HG02623 (cell line): Measurements from ENCODE around the gene PTPN5.

Experiments
- ATAC-seq: cut with Tn5 transposase; IDR thresholded peaks from one replicate; pipeline ENCODE4 v1.9.1; 2021; ENCODE audit warnings: moderate library complexity; ENCODE audit not compliant: unreplicated experiment

The PTPN5 gene

GRCh38 chr11:18773681-18774080 lies 17.9 kb downstream of the PTPN5 start:
- ATAC-seq = no peak

- no peak for ATAC-seq
These were observed 18.5 kb downstream of the PTPN5 start for GRCh38 chr11:18773104-18773503.

GRCh38 chr11:18772211-18772610 lies 19.4 kb downstream of the PTPN5 start:
- ATAC-seq = no peak

DNA sequence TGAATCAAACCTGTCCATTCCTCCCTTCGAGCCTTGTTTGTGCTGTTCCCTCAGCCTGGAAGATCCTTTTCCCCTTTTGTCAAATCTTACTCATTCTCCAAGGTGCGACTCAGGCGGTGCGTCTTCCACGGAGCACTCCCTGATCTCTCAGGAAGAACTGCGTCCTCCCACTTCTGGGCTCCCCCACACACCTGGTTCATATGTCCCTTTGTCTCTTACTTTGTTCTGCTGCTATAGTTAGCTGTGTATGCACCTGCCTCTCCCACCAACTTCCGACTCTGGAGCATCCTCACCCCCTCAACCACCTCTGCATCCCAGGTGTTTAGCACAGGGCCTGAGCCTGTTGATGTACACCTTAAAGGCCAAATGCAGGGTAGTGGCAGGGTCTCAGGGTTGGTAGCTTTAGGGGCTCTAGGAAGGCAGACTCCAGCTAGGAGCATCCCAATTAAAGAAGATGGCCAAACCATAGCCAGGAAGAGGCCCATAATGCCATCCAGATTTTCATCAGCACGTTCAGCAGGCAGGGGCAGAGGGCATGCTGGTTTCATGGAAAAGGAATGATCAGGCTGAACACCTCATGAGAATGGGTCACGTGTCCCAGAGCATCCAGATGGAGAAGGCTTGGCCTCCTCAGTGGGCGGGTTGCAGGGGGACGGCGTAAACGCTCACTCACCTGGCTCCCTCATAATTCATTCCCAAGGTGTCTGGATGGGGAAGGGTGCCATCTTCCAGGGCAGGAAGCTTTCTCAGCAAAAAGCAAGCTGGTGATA lies 20.1 kb downstream of the PTPN5 start:
- no peak for ATAC-seq

DNA sequence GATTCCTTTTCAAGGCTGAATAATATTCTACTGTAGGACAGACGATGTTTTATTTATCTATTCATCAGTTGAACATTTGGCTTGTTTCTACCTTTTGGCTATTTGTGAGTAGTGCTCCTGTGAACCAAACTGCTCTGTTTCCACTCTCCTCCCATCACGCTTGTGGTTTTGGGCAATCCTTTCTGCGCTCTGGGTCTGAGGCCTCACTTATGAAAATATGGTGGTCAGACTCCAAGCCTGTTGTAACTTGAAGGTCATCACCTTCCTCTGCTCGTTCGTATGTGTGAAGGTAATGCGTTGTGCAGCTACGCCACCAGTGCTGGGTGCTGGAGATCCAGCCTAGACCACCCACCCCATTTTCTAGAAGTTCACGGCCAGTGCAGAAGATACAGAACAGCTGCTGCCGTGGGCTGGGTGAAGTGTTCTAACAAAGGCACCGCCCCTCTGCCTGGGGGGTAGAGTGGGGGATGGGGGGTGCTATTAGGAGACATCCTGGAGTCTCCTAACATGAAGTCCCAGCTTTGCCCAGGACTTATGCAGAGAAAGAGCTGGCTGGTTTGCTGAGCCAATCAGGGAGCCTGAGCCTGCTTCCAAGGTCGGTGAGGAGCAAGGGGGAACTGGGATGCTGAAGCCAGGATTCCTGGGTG lies 21.0 kb downstream of the PTPN5 start:
- no peak for ATAC-seq

DNA sequence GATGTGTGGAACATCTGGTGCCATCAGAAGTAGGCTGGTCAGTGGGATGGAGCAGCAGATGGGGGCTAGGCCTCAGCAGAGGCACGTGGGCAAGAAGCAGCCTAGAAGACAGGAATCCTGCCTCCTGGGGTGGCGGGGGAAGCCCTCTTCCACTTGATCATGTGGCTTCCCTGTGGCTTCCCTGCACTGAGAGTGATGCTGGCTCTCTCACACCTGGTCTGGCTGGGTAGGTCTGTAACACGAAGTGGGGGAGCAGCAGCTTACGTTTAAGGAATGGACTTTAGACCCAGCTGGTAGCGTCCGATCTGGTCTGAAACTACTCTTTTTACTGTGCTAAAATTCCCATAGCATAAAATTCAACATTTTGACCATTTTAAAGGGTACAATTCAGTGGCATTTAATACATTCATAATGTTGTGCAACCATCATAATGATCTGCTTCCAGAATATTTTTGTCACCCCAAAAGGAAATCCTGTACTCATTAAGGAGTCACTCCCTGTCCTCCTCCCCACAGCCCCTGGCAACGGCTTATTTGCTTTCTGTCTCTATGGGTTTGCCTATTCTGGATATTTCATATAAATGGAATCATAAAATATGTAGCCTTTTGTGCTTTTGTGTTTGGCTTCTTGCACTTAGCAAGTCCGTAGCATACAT lies 21.7 kb downstream of the PTPN5 start:
- ATAC-seq = no peak

- no peak for ATAC-seq
These were observed 22.6 kb downstream of the PTPN5 start for GRCh38 chr11:18768978-18769377.

GRCh38 chr11:18768472-18768901 lies 23.1 kb downstream of the PTPN5 start:
- ATAC-seq = peak; percentile 93

- no peak for ATAC-seq
These were observed 25.6 kb downstream of the PTPN5 start for GRCh38 chr11:18766015-18766414.

DNA sequence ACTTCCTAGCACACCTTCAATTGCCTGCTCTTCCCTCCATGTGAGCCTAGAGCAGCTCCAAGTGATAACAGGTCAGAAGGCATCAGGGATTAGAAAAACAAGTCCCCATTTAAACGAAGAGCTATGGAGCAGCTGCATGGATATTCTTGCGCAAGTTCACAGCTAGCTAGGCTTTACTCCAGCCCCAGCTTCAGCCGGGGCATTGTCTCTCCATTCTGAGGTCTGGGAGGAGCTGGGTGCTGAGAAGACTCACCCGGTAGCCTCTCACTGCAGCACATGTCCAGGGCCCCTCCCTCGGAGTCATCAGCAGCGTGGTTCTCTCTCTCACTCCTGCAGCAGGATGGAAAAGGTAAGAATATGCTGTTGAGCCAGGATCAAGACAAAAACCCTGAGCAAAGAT lies 26.0 kb downstream of the PTPN5 start:
- ATAC-seq = no peak

DNA sequence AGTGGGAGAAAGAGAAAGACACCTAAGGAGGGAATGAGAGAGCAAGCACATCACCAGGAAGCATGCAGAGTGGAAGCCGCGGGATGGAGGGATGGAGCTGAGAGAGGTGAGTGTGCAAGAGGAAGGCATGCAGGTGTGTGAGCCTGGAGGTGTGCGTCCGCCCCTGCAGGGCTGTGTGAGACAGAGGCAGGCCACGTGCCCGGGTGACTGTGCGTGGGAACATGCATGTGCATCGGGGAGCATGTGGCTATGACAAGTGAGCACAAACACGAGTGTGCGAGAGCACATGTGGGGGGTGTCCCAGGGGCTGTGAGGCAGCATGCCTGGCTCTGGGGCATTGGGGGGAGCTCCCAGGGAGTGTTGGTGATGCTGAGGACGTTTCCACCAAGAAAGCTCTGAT lies 29.9 kb downstream of the PTPN5 start:
- no peak for ATAC-seq

- ATAC-seq = no peak
These were observed 30.5 kb downstream of the PTPN5 start for GRCh38 chr11:18761144-18761543.

DNA sequence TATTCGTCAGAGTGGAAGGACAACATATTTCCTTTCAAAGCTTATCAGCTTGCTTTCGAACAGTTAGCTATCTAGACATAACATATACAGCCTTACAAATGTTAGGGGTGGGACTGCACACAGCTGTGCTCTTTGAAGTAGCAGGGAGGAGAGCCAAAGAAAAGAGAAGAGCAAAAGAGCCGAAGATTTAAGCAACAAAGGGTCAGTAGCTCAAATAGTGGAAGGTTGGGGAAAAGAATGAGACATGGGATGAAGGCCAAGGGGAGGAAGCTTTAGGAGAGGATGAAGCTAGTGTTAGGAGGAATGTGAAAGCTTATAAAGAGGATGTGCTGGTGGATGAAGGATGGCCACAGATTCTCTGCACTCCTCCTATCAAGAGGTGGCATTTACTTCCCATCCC lies 33.8 kb downstream of the PTPN5 start:
- no peak for ATAC-seq

GRCh38 chr11:18756889-18757288 lies 34.7 kb downstream of the PTPN5 start:
- no peak for ATAC-seq

DNA sequence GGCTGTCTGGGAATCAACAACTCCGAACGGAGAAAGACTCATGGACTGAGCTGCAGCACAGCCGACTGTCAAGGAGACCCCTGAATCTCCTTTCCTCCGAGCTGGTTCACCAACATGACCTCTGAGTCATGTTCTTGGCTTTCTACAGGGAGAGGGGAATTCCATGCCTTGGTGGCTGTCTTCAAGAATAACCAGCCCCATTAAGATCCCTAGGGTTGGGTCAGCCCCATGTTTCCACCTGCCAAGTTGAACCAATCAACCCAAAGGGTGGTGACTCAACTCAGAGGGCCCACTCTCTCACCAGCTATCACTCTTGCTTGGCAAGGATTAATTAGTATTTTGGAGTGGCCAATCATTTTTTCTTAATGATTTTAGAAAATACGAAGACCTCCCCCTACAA lies 37.3 kb downstream of the PTPN5 start:
- ATAC-seq = no peak

DNA sequence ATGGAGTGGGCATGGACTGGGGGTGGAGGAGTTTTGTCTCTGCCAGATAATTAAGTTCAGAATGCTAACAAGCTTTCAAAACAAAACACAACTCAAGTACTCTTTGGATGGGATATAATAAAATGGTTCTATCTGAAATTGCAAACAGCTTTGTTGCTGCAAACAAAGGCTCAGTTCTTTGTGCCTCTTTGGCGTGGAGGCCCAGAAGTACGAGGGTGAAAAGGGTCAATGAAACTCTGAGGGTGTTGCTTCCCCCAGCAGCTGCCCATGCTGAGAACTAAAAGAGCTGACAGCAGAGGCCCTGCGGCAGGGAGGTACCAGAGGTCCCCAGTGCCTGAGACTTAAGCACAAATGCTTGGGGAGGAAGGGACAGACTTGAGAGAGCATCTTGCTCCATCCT lies 39.1 kb downstream of the PTPN5 start:
- no peak for ATAC-seq

DNA sequence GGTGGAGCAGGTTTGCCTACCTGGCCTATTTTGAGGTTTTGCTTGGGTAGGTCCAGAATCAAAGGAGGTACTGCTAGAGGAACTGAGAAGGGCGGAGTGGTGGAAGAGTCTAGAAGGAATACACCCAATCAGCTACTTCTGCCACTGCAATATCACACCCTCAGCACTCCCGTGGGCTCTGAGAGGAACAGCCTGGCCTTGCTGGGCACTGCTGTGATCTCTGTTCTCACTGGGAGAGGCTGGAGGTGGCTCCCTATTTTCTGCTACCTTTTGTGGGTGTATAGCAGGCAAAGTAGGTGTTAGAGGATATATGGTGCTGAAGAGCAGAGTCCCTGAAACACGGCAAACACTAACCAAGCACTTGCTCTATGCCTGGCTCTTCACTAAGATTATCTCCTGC lies 40.7 kb downstream of the PTPN5 start:
- ATAC-seq = no peak

GRCh38 chr11:18749681-18750319 lies 41.8 kb downstream of the PTPN5 start:
- no peak for ATAC-seq

DNA sequence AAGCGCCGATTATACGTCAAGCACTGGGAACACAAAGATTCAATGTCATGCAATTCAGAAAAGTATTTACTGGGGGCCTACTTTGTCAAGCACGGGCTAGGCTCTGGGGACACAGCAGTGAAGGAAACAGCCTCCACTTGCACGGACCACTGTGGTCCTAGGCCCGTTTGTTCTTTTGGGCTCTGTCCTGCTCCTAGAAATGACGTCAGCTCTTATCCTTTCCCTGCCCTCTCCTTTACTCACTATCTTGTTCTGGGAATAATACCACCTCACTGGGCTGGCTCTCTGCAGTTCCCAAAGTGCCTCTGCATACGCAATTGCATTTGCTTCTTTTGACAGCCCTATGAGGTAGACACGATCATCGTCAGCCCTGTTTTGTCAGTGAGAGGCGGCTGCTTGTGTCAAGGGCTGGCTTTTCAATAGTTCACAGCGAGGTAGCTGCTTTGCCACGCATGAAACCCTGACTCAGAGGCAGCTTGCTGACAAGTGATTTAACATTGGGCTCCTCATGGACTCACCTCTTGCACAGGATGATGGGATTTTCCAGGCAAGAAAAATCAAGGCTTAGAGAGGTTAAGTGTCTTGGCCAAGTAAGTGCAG lies 42.7 kb downstream of the PTPN5 start:
- no peak for ATAC-seq

GRCh38 chr11:18745251-18745650 lies 46.3 kb downstream of the PTPN5 start:
- no peak for ATAC-seq

DNA sequence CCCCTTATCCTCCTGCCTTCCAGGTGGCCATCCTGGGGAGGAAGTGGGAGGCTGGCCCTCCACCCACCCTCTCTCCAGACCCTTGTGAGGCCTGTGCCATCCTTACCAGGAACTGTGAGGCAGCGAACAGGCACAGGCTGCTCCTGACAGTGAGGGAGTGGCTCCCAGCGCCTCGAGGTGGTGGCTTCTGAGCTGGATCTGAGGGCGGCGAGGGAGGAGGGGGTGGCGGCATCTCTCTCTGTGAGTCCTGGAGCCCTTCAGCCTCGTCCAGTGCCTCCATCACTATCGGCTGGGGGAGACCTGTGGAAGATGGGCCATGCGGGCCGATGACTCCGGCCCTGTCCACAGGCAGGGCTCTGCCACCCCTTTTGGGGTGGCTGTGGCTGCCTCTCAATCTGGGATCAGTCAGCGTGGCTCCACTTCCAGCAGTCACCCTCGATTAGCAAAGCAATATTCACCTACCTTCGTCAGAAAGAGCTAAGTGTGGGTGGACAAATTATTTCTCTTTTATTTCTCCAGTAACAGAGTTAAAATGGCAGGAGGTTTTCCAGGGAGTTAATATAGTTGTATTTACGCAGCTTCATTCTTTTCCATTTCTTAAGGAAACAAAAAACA lies 47.6 kb downstream of the PTPN5 start:
- no peak for ATAC-seq
